ENCODE results near the gene CZIB.

DNA sequence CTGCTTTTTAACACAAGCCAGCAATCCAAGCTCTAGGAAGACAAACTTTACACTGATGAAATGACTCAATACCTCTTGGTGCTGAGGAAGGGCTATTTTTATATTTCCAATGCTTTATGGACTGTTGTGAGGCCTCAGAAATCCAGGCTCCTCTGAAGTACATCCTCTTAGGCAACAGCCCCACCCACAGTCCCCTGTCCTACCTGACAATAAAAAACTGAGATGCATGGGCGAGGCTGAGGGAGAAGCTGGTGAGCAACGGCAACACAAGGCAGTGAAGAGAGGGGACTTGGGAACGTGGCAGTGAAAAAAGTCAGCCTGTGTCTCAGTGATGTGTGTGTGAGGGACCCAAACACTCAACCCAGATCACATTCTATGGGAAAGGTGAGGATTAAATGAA is 33.9 kb downstream of the CZIB start:
- no peak for TF ChIP-seq SP1 (IDR thresholded peaks at IDR 0.05; ENCODE audit: low read depth)
- TF ChIP-seq CTCF (IDR thresholded peaks at IDR 0.05 in 2 of 3, conservative IDR thresholded peaks at IDR 0.05 in 1 of 3; ENCODE audit: borderline replicate concordance in 1 of 3, insufficient read depth in 1 of 3, low read depth in 2 of 3, low read length in 2 of 3) = no peak
- no peak for TF ChIP-seq ZNF274 (IDR thresholded peaks at IDR 0.05; ENCODE audit: low read depth, low read length)
- no peak for TF ChIP-seq ZFX (IDR thresholded peaks at IDR 0.05)
- TF ChIP-seq POLR2A (IDR thresholded peaks at IDR 0.05; ENCODE audit: borderline replicate concordance, extremely low read depth, insufficient read depth, insufficient read length) = no peak

All from HCT116 (cell line).